ENCODE measurements around the gene CCL17. TPM values are rescaled to one million over a fixed set of nuclear protein-coding genes. Genes with fewer than 3 reads are reported as not detected.

Gene CCL17
- total RNA-seq, 1 experiment from 2014 or later, result not detected

GRCh38 chr16:57413301-57413730 is 8.7 kb downstream of the CCL17 start:
- intact Hi-C loops (cut with micrococcal nuclease; ENCODE audit: unreplicated experiment), result no loop called here
- H3K4me3 ChIP-seq, result no peak overlapping the region
- no peaks in the 10 kb centered on the region for H3K79me2 ChIP-seq (ENCODE audit: low read depth)
- ChIA-PET POLR2A (ENCODE audit: unreplicated experiment) (no interaction called here), CTCF (interaction anchor here (0.6 kb wide), 1 partner anchor 159 kb away, joined by 5 read pairs; no protein-coding TSS in a partner anchor)
- no peak overlapping the region for H2AFZ ChIP-seq
- DNase-seq, result no peak
- no peak overlapping the region for H3K27ac ChIP-seq
- H3K4me1 ChIP-seq (replicated peaks; ENCODE audit: insufficient read depth), result peaks cover 27% of the 10 kb centered on the region
- H3K9me2 ChIP-seq (ENCODE audit: insufficient read depth), result no peaks in the 10 kb centered on the region
- no peaks in the 10 kb centered on the region; the same call in 1 of the 2 replicates for H3K27me3 ChIP-seq (ENCODE audit: insufficient read depth, low read depth)
- no peaks in the 10 kb centered on the region for H4K20me1 ChIP-seq (ENCODE audit: insufficient read depth)
- H3K36me3 ChIP-seq (ENCODE audit: low read depth), result no peaks in the 10 kb centered on the region
- no TSS peak for BruUV-seq (replicated peaks)
- TF ChIP-seq EZH2 (IDR thresholded peaks at IDR 0.05; ENCODE audit: low read depth) (no peak), CTCF (conservative IDR thresholded peaks at IDR 0.05) (no peak)
- H3K9me3 ChIP-seq (ENCODE audit: insufficient read depth, low read depth), result no peaks in the 10 kb centered on the region
- H3F3A ChIP-seq (ENCODE audit: insufficient read depth, low read depth), result peaks cover 18% of the 10 kb centered on the region; the same call in 1 of the 2 replicates
- no peak overlapping the region for H3K4me2 ChIP-seq

- H3K27me3 ChIP-seq (ENCODE audit: insufficient read depth, low read depth), result no peaks in the 10 kb centered on the region; the same call in 1 of the 2 replicates
- no peak overlapping the region for H3K4me3 ChIP-seq
- POLR2A ChIA-PET (ENCODE audit: unreplicated experiment), result no interaction called here
- DNase-seq, result no peak
- no peaks in the 10 kb centered on the region for H4K20me1 ChIP-seq (ENCODE audit: insufficient read depth)
- peaks cover 22% of the 10 kb centered on the region; the same call in 1 of the 2 replicates for H3F3A ChIP-seq (ENCODE audit: insufficient read depth, low read depth)
- TF ChIP-seq CTCF (conservative IDR thresholded peaks at IDR 0.05) (no peak), EZH2 (IDR thresholded peaks at IDR 0.05; ENCODE audit: low read depth) (no peak)
- no peaks in the 10 kb centered on the region for H3K36me3 ChIP-seq (ENCODE audit: low read depth)
- no peaks in the 10 kb centered on the region for H3K9me3 ChIP-seq (ENCODE audit: insufficient read depth, low read depth)
- no peaks in the 10 kb centered on the region for H3K79me2 ChIP-seq (ENCODE audit: low read depth)
- no peaks in the 10 kb centered on the region for H3K9me2 ChIP-seq (ENCODE audit: insufficient read depth)
- intact Hi-C loops (cut with micrococcal nuclease; ENCODE audit: unreplicated experiment), result no loop called here
- no TSS peak for BruUV-seq (replicated peaks)
- no peak overlapping the region for H3K4me2 ChIP-seq
- no peak overlapping the region for H2AFZ ChIP-seq
- CTCF ChIA-PET, result no interaction called here
- H3K27ac ChIP-seq, result no peak overlapping the region
- peaks cover 32% of the 10 kb centered on the region for H3K4me1 ChIP-seq (replicated peaks; ENCODE audit: insufficient read depth)
These were observed 9.2 kb downstream of the CCL17 start for GRCh38 chr16:57413733-57414132.

GRCh38 chr16:57416084-57416483 is 11.5 kb downstream of the CCL17 start:
- no TSS peak for BruUV-seq (replicated peaks)
- ChIA-PET POLR2A (ENCODE audit: unreplicated experiment) (no interaction called here), CTCF (interaction anchor here (0.6 to 1.8 kb wide), 6 partner anchors 24 to 116 kb away, joined by 3 to 7 read pairs (median 4); no protein-coding TSS in a partner anchor)
- Histone ChIP-seq H4K20me1 (ENCODE audit: insufficient read depth) (no peaks in the 10 kb centered on the region), H3K4me1 (replicated peaks; ENCODE audit: insufficient read depth) (peaks cover 24% of the 10 kb centered on the region), H3K9me3 (ENCODE audit: insufficient read depth, low read depth) (no peaks in the 10 kb centered on the region), H3K27ac (no peak overlapping the region), H3K4me2 (no peak overlapping the region), H3K9me2 (ENCODE audit: insufficient read depth) (no peaks in the 10 kb centered on the region), H3K4me3 (no peak overlapping the region), H2AFZ (no peak overlapping the region), H3K79me2 (ENCODE audit: low read depth) (no peaks in the 10 kb centered on the region), H3F3A (ENCODE audit: insufficient read depth, low read depth) (peaks cover 26% of the 10 kb centered on the region; the same call in 1 of the 2 replicates), H3K36me3 (ENCODE audit: low read depth) (no peaks in the 10 kb centered on the region), H3K27me3 (ENCODE audit: insufficient read depth, low read depth) (no peaks in the 10 kb centered on the region; the same call in 1 of the 2 replicates)
- TF ChIP-seq EZH2 (IDR thresholded peaks at IDR 0.05; ENCODE audit: low read depth) (no peak), CTCF (conservative IDR thresholded peaks at IDR 0.05) (no peak)
- no peak for DNase-seq
- intact Hi-C loops (cut with micrococcal nuclease; ENCODE audit: unreplicated experiment), result loop anchor here (2.0 to 5.0 kb wide), 2 partner anchors 37 to 229 kb away; partner anchors contain the start of genes PSME3IP1 and RSPRY1

Data from PC-9 (cell line).